Activated naive CD4-positive, alpha-beta T cell treated with anti-CD3 and anti-CD28 coated beads, Interleukin-2, amount 50 U/mL, for 72 hours (primary cell): ENCODE results near the gene NMUR2. TPM values are rescaled to one million over a fixed set of nuclear protein-coding genes. Genes with fewer than 3 reads are reported as not detected.

ENCODE experiments used
- ATAC-seq, 2 donors: fragments of 150-1000 bp; cut with Tn5 transposase; 2 replicates each; pipeline ENCODE4 v1.10.0; 2021; ENCODE audit warnings: mild to moderate bottlenecking in 2 of 2, moderate library complexity in 2 of 2
- DNase-seq, 2 donors: peaks; one replicate each; pipeline ENCODE4 v3.0.0; 2021 to 2022; ENCODE audit warnings: low spot score in 2 of 2
- H3K27ac Mint-ChIP-seq, 2 donors: one replicate each; pipeline ENCODE4 v1.8.0; 2022; ENCODE audit warnings: mild to moderate bottlenecking in 2 of 2, mixed read lengths in 2 of 2
- H3K36me3 Mint-ChIP-seq, 2 donors: one replicate each; pipeline ENCODE4 v1.8.0; 2022; ENCODE audit warnings: mixed read lengths in 2 of 2
- H3K9me3 Mint-ChIP-seq, 2 donors: one replicate each; pipeline ENCODE4 v1.8.0; 2022; ENCODE audit warnings: mixed read lengths in 2 of 2
- total RNA-seq, 2 donors: library from RNA; stranded (reverse); gene quantifications; one replicate each; pipeline ENCODE4 v1.2.3, GENCODE V29; 2022

The NMUR2 gene, protein sequence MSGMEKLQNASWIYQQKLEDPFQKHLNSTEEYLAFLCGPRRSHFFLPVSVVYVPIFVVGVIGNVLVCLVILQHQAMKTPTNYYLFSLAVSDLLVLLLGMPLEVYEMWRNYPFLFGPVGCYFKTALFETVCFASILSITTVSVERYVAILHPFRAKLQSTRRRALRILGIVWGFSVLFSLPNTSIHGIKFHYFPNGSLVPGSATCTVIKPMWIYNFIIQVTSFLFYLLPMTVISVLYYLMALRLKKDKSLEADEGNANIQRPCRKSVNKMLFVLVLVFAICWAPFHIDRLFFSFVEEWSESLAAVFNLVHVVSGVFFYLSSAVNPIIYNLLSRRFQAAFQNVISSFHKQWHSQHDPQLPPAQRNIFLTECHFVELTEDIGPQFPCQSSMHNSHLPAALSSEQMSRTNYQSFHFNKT
- total RNA-seq = not detected

DNA sequence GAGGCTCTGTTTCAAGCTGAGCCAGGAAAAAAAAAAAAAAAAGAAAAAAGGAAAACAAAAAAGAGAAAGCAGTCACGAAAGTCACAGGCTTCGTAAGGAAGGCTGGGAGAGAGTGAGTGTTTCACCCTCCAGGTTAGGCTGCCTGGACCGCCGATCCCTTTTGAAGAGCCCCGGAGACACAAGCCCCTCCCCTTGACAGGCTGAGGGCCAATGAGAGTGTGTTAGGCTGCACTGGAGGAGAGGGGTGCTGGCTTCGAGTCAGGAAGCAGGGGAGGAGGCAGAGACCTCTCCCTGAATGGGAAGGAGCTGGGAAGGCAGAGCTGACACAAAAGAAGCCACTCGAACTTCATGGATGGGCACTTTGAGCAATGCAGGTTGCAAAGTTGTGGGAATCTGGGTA, at the start of gene NMUR2:
Gene NMUR2 (minus strand): TSS at position 135 of the 400 bp plus-strand sequence. CDS start 166 bp downstream, outside the sequence.
- Mint-ChIP-seq H3K9me3 (peaks cover 0 to 7% of the 10 kb centered on the region in 2 donors), H3K27ac (no peak within 1 kb of the TSS), H3K36me3 (peaks cover 0 to 9% of the 10 kb centered on the region in 2 donors)
- DNase-seq = no peak
- no peak for ATAC-seq

DNA sequence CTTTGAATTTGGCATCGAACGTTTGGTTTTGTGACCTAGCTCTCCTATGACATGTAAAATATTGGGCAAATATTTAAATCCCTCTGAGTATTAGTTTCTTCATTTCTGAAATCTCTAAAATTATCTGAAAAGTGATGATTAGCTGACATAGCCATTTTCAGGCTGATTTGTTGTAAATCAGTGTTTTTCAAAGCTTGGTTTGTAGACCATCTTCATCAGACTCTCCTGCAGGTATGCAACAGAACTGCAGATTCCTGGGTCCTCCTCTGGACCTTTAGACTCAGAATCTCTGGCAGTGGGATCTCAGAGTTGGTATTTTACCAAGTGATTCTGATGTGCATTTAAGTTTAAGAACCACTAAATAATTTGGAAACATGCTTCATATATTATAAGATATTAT, 38.9 kb upstream of the NMUR2 start:
- ATAC-seq = no peak

GRCh38 chr5:152439791-152440190, 34.7 kb upstream of the NMUR2 start:
- H3K27ac Mint-ChIP-seq = no peak overlapping the region
- H3K36me3 Mint-ChIP-seq = no peaks in the 10 kb centered on the region
- ATAC-seq (no peak), DNase-seq (no peak)
- no peaks in the 10 kb centered on the region for H3K9me3 Mint-ChIP-seq

More for the DNA sequence above, 38.9 kb upstream of the NMUR2 start:
- H3K27ac Mint-ChIP-seq = no peak overlapping the region
- DNase-seq = no peak
- no peaks in the 10 kb centered on the region for H3K9me3 Mint-ChIP-seq
- H3K36me3 Mint-ChIP-seq = no peaks in the 10 kb centered on the region

- DNase-seq = no peak
- Mint-ChIP-seq H3K27ac (no peak overlapping the region), H3K9me3 (no peaks in the 10 kb centered on the region), H3K36me3 (no peaks in the 10 kb centered on the region)
- ATAC-seq = no peak
These were observed 32.8 kb upstream of the NMUR2 start for GRCh38 chr5:152437866-152438265.

- ATAC-seq (no peak), DNase-seq (no peak)
- Mint-ChIP-seq H3K27ac (no peak overlapping the region), H3K9me3 (no peaks in the 10 kb centered on the region), H3K36me3 (no peaks in the 10 kb centered on the region)
These were observed 22.6 kb upstream of the NMUR2 start for GRCh38 chr5:152427721-152428120.

- DNase-seq = no peak
- Mint-ChIP-seq H3K36me3 (no peaks in the 10 kb centered on the region), H3K9me3 (no peaks in the 10 kb centered on the region), H3K27ac (no peak overlapping the region)
- ATAC-seq = no peak
These were observed 20.0 kb upstream of the NMUR2 start for GRCh38 chr5:152425083-152425482.

DNA sequence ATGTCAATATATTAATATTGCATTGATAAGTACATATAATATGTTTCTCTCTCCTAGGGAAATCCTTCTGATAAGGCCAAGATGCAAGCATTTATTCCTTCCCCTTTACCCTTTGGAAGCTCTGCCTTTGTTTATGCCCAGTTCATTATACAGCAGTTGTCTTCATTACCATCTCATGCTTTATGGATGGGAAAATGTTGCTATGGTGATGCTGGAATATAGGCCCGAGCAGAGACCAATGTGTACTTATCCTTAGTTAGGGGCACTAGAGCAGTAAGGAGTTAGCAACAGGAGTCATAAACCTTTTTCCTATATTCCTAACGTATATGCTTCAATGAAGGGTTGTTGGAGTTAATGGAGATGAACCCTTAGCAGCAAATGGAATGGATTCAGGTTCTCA, 19.4 kb upstream of the NMUR2 start:
- DNase-seq = no peak
- Mint-ChIP-seq H3K27ac (no peak overlapping the region), H3K36me3 (no peaks in the 10 kb centered on the region), H3K9me3 (no peaks in the 10 kb centered on the region)
- no peak for ATAC-seq

DNA sequence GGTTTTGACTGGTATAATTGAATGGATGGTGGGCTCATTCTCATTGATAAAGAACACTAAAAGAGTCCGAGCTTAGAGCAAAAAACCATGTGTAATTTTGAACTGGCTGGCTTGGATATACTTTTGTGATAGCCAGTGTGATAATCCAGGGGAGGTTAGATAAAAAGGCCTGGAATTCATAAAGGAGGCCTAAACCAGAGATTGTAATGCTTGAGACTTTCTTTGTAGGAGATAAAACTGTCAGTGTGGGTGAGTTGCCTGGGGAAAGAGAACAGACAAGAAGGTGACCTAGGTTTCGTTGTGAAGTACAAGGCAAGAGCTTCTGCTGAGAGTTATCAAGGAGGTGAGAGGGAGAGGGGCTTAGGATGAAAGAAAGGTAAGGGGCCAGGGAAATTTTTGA, 17.0 kb upstream of the NMUR2 start:
- no peaks in the 10 kb centered on the region for H3K9me3 Mint-ChIP-seq
- no peaks in the 10 kb centered on the region for H3K36me3 Mint-ChIP-seq
- no peak overlapping the region for H3K27ac Mint-ChIP-seq
- ATAC-seq = no peak
- DNase-seq = no peak

DNA sequence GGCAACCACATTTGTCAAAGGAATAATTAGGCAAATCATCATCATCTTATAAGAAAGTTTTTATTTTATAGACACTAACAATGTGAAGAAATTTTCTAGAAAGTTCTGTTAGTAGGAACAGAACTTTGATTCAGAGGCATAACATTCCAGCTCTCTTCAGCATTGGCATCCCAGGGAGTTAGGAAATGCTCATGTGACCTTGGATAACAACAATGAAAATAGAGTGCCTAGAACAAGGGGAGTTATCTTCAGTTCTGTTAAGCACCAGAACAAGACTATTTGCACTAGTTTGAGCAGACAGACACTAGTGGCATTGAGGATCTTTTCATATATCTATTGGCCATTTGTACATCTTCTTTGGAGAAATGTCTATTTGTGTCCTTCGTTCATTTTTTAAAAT, 7.0 kb upstream of the NMUR2 start:
- H3K36me3 Mint-ChIP-seq = no peaks in the 10 kb centered on the region
- no peak for DNase-seq
- H3K9me3 Mint-ChIP-seq = peaks cover 7 to 9% of the 10 kb centered on the region in 2 donors
- no peak overlapping the region for H3K27ac Mint-ChIP-seq
- no peak for ATAC-seq

DNA sequence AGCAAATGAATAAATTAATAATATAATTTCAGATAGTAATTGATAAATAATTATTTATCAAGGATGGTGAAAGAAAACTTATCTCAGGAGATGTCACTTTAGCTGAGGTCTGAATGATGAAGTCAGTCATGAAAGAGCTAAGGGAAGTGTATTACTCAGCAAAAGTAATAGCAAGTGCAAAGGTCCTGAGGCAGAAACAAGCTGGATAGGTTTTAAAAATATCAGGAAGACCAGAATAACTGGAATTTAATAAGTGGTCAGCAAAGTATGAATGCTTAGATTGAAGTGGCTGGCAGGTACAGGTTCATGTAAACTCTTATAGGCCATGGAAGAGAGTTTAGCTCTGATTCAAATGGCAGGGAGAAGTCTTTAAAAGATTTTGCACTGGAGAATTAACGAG, 1.0 kb upstream of the NMUR2 start:
- peak overlapping the region in 1 of 2 donors; percentile 25 for H3K27ac Mint-ChIP-seq
- ATAC-seq (no peak), DNase-seq (no peak)
- peaks cover 0 to 7% of the 10 kb centered on the region in 2 donors for H3K9me3 Mint-ChIP-seq
- H3K36me3 Mint-ChIP-seq = peaks cover 0 to 9% of the 10 kb centered on the region in 2 donors

DNA sequence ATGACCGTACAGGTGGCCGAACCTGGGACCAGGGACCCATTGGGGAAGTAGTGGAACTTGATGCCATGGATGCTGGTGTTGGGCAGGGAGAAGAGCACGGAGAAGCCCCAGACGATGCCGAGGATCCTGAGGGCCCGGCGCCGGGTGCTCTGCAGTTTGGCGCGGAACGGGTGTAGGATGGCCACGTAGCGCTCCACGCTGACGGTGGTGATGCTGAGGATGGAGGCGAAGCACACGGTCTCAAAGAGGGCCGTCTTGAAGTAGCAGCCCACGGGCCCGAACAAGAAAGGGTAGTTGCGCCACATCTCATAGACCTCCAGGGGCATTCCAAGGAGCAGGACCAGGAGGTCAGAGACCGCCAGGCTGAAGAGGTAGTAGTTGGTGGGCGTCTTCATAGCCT, 585 bp downstream of the NMUR2 start:
- peaks cover 0 to 9% of the 10 kb centered on the region in 2 donors for H3K36me3 Mint-ChIP-seq

GRCh38 chr5:152403046-152403445, 2.0 kb downstream of the NMUR2 start:
- DNase-seq (no peak), ATAC-seq (no peak)
- Mint-ChIP-seq H3K27ac (no peak overlapping the region), H3K36me3 (peaks cover 0 to 9% of the 10 kb centered on the region in 2 donors), H3K9me3 (peaks cover 0 to 7% of the 10 kb centered on the region in 2 donors)

More for the DNA sequence above, 585 bp downstream of the NMUR2 start:
- no peak for DNase-seq
- Mint-ChIP-seq H3K9me3 (peaks cover 0 to 7% of the 10 kb centered on the region in 2 donors), H3K27ac (no peak overlapping the region)
- no peak for ATAC-seq

DNA sequence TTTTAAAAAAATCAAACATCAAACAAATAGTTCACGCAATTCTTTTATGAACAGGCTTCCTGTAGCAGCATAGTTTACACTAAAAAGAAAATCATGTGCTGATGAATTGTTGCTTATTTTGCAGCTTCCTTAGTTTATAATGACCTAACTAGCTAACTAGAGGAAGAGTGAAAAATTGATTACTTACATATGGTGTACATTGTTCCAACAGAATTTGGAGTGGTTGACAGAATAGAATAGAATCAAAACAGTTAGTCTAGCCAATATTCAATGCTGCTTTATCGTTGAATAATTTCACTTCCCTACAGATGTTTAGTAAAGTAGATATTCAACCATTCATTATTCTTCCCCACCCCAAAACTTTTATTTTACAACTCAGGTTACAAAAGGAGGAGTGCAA, 4.2 kb downstream of the NMUR2 start:
- Mint-ChIP-seq H3K9me3 (peaks cover 0 to 7% of the 10 kb centered on the region in 2 donors), H3K27ac (no peak overlapping the region), H3K36me3 (peaks cover 0 to 9% of the 10 kb centered on the region in 2 donors)
- no peak for DNase-seq
- no peak for ATAC-seq

GRCh38 chr5:152397581-152397980, 7.5 kb downstream of the NMUR2 start:
- DNase-seq (no peak), ATAC-seq (no peak)
- Mint-ChIP-seq H3K27ac (no peak overlapping the region), H3K9me3 (no peaks in the 10 kb centered on the region), H3K36me3 (no peaks in the 10 kb centered on the region)

GRCh38 chr5:152393441-152393840, 11.6 kb downstream of the NMUR2 start:
- H3K36me3 Mint-ChIP-seq = no peaks in the 10 kb centered on the region
- ATAC-seq (no peak), DNase-seq (no peak)
- no peak overlapping the region for H3K27ac Mint-ChIP-seq
- H3K9me3 Mint-ChIP-seq = peaks cover 0 to 9% of the 10 kb centered on the region in 2 donors

DNA sequence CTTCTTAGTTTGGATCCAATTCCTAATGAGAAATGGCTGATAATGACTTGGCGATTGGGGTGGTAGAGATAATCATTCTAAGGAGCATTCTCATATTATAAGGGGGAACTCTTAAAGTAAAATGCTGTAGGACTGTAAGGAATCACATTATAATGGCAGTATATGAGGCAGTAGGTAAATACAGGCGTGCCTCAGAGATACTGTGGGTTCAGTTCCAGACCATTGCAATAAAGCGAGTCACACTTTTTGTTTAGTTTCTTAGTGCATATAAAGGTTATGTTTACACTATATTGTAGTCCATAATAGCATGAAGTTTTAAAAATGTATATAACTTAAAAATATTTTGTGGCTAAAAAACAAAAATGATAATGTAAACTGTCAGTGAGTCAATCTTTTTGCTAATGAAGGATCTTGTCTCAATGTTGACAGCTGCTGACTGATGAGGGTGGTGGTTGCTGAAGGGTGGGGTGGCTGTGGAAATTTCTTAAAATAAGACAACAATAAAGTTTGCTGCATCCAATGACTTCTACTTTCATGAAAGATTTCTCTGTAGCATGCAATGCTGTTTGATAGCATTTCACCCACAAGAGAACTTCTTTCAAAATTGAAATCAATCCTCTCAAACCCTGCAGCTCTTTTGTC, 15.8 kb downstream of the NMUR2 start:
- DNase-seq = no peak
- no peak for ATAC-seq
- H3K27ac Mint-ChIP-seq = no peak overlapping the region
- H3K9me3 Mint-ChIP-seq = peaks cover 0 to 9% of the 10 kb centered on the region in 2 donors
- no peaks in the 10 kb centered on the region for H3K36me3 Mint-ChIP-seq

- Mint-ChIP-seq H3K36me3 (no peaks in the 10 kb centered on the region), H3K27ac (no peak overlapping the region), H3K9me3 (peaks cover 0 to 9% of the 10 kb centered on the region in 2 donors)
- ATAC-seq (no peak), DNase-seq (no peak)
These were observed 16.5 kb downstream of the NMUR2 start for GRCh38 chr5:152388610-152389009.
